HCT116 (cell line): ENCODE data around the gene MFSD6. TPM values are rescaled to one million over a fixed set of nuclear protein-coding genes. Genes with fewer than 3 reads are reported as not detected.

Experiments used
- ATAC-seq: fragments of 200-7000 bp; cut with Tn5 transposase; 2 replicates; pipeline ENCODE4 v1.9.1; 2020; ENCODE audit warnings: mild to moderate bottlenecking, moderate library complexity
- BruUV-seq: library from RNA; stranded (reverse); fragments of 400-500 nt; replicated peaks from 2 replicates; lab custom pipeline; 2021; lab: Mats Ljungman, UMichigan
- CTCF ChIA-PET: fragments of 300-600 bp; sonication (Branson Sonifier 250); formaldehyde crosslinking; loops from one replicate; lab custom pipeline; 2021; ENCODE audit warnings: antibody characterized with exemption; lab: Charles Lee
- POLR2A ChIA-PET: fragments of 300-600, 350-600 bp; sonication (Branson Sonifier 250); formaldehyde crosslinking; loops from one replicate; lab custom pipeline; 2021; ENCODE audit warnings: antibody characterized with exemption; lab: Charles Lee
- RAD21 ChIA-PET, 2 experiments: fragments of 300-600 bp; sonication (Branson Sonifier 250); formaldehyde crosslinking; loops; one replicate each; lab custom pipeline; 2023; ENCODE audit warnings: low total read pairs in 2 of 2; ENCODE audit not compliant: uncharacterized antibody in 2 of 2, unreplicated experiment in 2 of 2, low non-redundant PET in 1 of 2; lab: Charles Lee
- DNase-seq: peaks from one replicate; pipeline ENCODE4 v3.0.0-alpha.2; 2010; ENCODE audit warnings: low read depth, low spot score
- H2AFZ ChIP-seq: fragments of 200-600 bp; shearing (Covaris generic), sonication (generic); 2 replicates; pipeline ENCODE4 v1.6.1; 2017; ENCODE audit warnings: low read depth, mixed run types, mixed read lengths, antibody characterized with exemption, low read length; ENCODE audit not compliant: poor library complexity, severe bottlenecking
- H3K27ac ChIP-seq: 2 replicates; pipeline ENCODE4 v1.5.1; 2012; ENCODE audit warnings: low read depth, low read length
- H3K27me3 ChIP-seq: fragments of 200-600 bp; sonication (generic); 2 replicates; pipeline ENCODE4 v1.6.1; 2016; ENCODE audit warnings: mixed run types, low read length, mixed read lengths; ENCODE audit not compliant: insufficient read depth
- H3K36me3 ChIP-seq, 2 experiments: fragments of 200-500 bp in 1 of 2; fragments of 200-600 bp in 1 of 2; sonication (Bioruptor generic) in 1 of 2; sonication (generic) in 1 of 2; 2 replicates each; pipeline versions ENCODE4 v1.5.1 to v1.6.1; 2014 to 2016; ENCODE audit warnings: low read length in 2 of 2, inconsistent platforms in 1 of 2, mixed read lengths in 1 of 2, mixed run types in 1 of 2; ENCODE audit not compliant: insufficient read depth in 2 of 2, control insufficient read depth in 1 of 2
- H3K4me1 ChIP-seq, 2 experiments: fragments of 200-600 bp in 1 of 2; sonication (generic) in 1 of 2; 2 replicates each; pipeline versions ENCODE4 v1.5.1 to v1.6.1; 2012 to 2017; ENCODE audit warnings: low read length in 2 of 2, inconsistent platforms in 1 of 2, mild to moderate bottlenecking in 1 of 2, mixed read lengths in 1 of 2, mixed run types in 1 of 2, moderate library complexity in 1 of 2; ENCODE audit not compliant: insufficient read depth in 2 of 2, control insufficient read depth in 1 of 2
- H3K4me2 ChIP-seq: fragments of 200-600 bp; sonication (generic); 2 replicates; pipeline ENCODE4 v1.6.1; 2017; ENCODE audit warnings: mixed run types, low read length, mixed read lengths
- H3K4me3 ChIP-seq, 2 experiments: fragments of 200-600 bp in 1 of 2; sonication (generic) in 1 of 2; replicated peaks in 1 of 2; 2 replicates each; pipeline ENCODE4 v1.5.1; 2011 to 2016; ENCODE audit warnings: low read length in 2 of 2, control low read depth in 1 of 2, low read depth in 1 of 2, mild to moderate bottlenecking in 1 of 2, mixed read lengths in 1 of 2, mixed run types in 1 of 2
- H3K79me2 ChIP-seq: fragments of 200-600 bp; sonication (generic); 2 replicates; pipeline ENCODE4 v1.6.1; 2017; ENCODE audit warnings: mild to moderate bottlenecking, mixed run types, low read length, moderate library complexity, mixed read lengths; ENCODE audit not compliant: insufficient read depth
- H3K9ac ChIP-seq: fragments of 200-600 bp; sonication (generic); 2 replicates; pipeline ENCODE4 v1.6.1; 2016; ENCODE audit warnings: low read length, mixed read lengths
- H3K9me2 ChIP-seq: fragments of 200-600 bp; sonication (generic), shearing (Covaris generic); 2 replicates; pipeline ENCODE4 v1.6.1; 2017; ENCODE audit warnings: mixed run types, mild to moderate bottlenecking, moderate library complexity; ENCODE audit not compliant: insufficient read depth
- H3K9me3 ChIP-seq, 2 experiments: fragments of 200-500 bp in 1 of 2; fragments of 200-600 bp in 1 of 2; sonication (Bioruptor generic) in 1 of 2; sonication (generic) in 1 of 2; 2 replicates each; pipeline ENCODE4 v1.6.1; 2014 to 2017; ENCODE audit warnings: low read length in 2 of 2, mixed read lengths in 2 of 2, inconsistent platforms in 1 of 2, low read depth in 1 of 2, mild to moderate bottlenecking in 1 of 2, mixed run types in 1 of 2, moderate library complexity in 1 of 2; ENCODE audit not compliant: control insufficient read depth in 1 of 2, insufficient read depth in 1 of 2
- H4K20me1 ChIP-seq: fragments of 200-600 bp; sonication (generic), shearing (Covaris generic); 2 replicates; pipeline ENCODE4 v1.6.1; 2017; ENCODE audit warnings: mixed run types, mild to moderate bottlenecking, moderate library complexity; ENCODE audit not compliant: insufficient read depth
- CBX3 ChIP-seq: IDR thresholded peaks from 2 replicates; pipeline ENCODE4 v1.6.1; 2012; ENCODE audit warnings: low read depth
- CEBPB ChIP-seq: IDR thresholded peaks from 2 replicates; pipeline ENCODE4 v1.6.1; 2012; ENCODE audit warnings: low read depth
- CTCF ChIP-seq, 3 experiments: fragments of 200-600 bp in 1 of 3; sonication (generic) in 1 of 3; IDR thresholded peaks in 2 of 3; conservative IDR thresholded peaks in 1 of 3; 2 replicates each; pipeline ENCODE4 v1.5.1; 2012 to 2017; ENCODE audit warnings: low read depth in 2 of 3, low read length in 2 of 3, antibody characterized with exemption in 1 of 3, borderline replicate concordance in 1 of 3, control low read depth in 1 of 3, mild to moderate bottlenecking in 1 of 3, mixed read lengths in 1 of 3, mixed run types in 1 of 3, moderate library complexity in 1 of 3; ENCODE audit not compliant: insufficient read depth in 1 of 3
- EZH2 ChIP-seq: fragments of 200-600 bp; sonication (generic); IDR thresholded peaks from 2 replicates; pipeline ENCODE4 v1.6.1; 2017; ENCODE audit warnings: antibody characterized with exemption, mixed run types
- EZH2phosphoT487 ChIP-seq: fragments of 200-600 bp; IDR thresholded peaks from 2 replicates; pipeline ENCODE4 v1.6.1; 2018; ENCODE audit warnings: antibody characterized with exemption, borderline replicate concordance
- FOSL1 ChIP-seq: IDR thresholded peaks from 2 replicates; pipeline ENCODE4 v1.6.1; 2012; ENCODE audit warnings: low read depth
- JUND ChIP-seq: IDR thresholded peaks from 2 replicates; pipeline ENCODE4 v1.6.1; 2012
- POLR2AphosphoS5 ChIP-seq: IDR thresholded peaks from 2 replicates; pipeline ENCODE4 v1.6.1; 2011; ENCODE audit warnings: mild to moderate bottlenecking, low read depth, low read length, moderate library complexity
- REST ChIP-seq: IDR thresholded peaks from 2 replicates; pipeline ENCODE4 v1.6.1; 2012; ENCODE audit warnings: low read depth
- SIN3A ChIP-seq: IDR thresholded peaks from 2 replicates; pipeline ENCODE4 v1.6.1; 2012; ENCODE audit warnings: low read depth
- SRF ChIP-seq: IDR thresholded peaks from 2 replicates; pipeline ENCODE4 v1.6.1; 2012; ENCODE audit warnings: low read depth
- TCF7L2 ChIP-seq: IDR thresholded peaks from 2 replicates; pipeline ENCODE4 v1.7.0; 2011; ENCODE audit warnings: borderline replicate concordance, inconsistent platforms; ENCODE audit not compliant: insufficient read depth, insufficient read length; ENCODE audit errors: extremely low read depth
- YY1 ChIP-seq: IDR thresholded peaks from 2 replicates; pipeline ENCODE4 v1.6.1; 2011; ENCODE audit warnings: low read length, low read depth, moderate library complexity, mild to moderate bottlenecking; ENCODE audit not compliant: insufficient replicate concordance; ENCODE audit errors: extremely low read depth
- ZBTB33 ChIP-seq: IDR thresholded peaks from 2 replicates; pipeline ENCODE4 v1.6.1; 2011; ENCODE audit warnings: mild to moderate bottlenecking, low read length, moderate library complexity; ENCODE audit not compliant: insufficient replicate concordance; ENCODE audit errors: extremely low read depth
- ZFX ChIP-seq: fragments of 450-650 bp; IDR thresholded peaks from 2 replicates; pipeline ENCODE4 v1.6.1; 2017
- ZNF274 ChIP-seq: fragments of 200-500 bp; sonication (Bioruptor generic); IDR thresholded peaks from 2 replicates; pipeline ENCODE4 v1.6.1; 2014; ENCODE audit warnings: mild to moderate bottlenecking, low read depth, low read length, inconsistent platforms
- intact Hi-C: fragments of 100-400 bp; cut with micrococcal nuclease; formaldehyde crosslinking; loops from 2 replicates; pipeline ENCODE4 v1.10.0; 2022
- total RNA-seq: library from RNA; stranded (reverse); gene quantifications from one replicate; pipeline ENCODE4 v1.2.1, GENCODE V29; 2021; ENCODE audit not compliant: unreplicated experiment
- TF ChIP-seq, protein P1 (sequence below): IDR thresholded peaks from 2 replicates; pipeline ENCODE4 v1.6.1; 2012
- TF ChIP-seq, protein P2 (sequence below): IDR thresholded peaks from 2 replicates; pipeline ENCODE4 v1.6.1; 2012

The MFSD6 gene
- total RNA-seq, 1 experiment from 2014 or later: 18.6 TPM

DNA sequence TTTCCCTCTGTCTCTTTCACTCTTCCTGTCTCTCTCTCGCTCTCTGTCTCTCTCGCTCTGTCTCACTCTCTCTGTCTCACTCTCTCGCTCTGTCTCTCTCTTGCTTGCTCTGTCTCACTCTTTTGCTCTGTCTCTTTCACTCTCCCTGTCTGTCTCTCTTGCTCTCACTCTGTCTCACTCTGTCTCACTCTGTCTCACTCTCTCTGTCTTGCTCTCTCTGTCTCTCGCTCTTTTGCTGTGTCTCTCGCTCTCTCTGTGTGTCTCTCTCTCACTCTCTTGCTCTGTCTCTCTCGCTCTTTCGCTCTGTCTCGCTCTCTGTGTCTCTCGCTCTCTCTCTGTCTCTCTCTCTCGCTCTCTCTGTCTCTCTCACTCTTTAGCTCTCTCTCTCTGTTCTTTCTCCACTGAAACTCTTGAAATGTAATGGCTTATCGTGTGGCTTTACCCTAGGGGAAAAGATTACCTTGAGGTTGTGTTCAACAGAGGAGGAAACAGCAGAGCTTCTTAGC lies 41.9 kb upstream of the MFSD6 start:
- no peak overlapping the region for H3K4me3 ChIP-seq
- H3K4me1 ChIP-seq: no peaks in the 10 kb centered on the region
- ChIA-PET CTCF (no interaction called here), RAD21 (no interaction called here), POLR2A (no interaction called here)
- no peaks in the 10 kb centered on the region for H3K9me2 ChIP-seq
- no peaks in the 10 kb centered on the region for H3K79me2 ChIP-seq
- H3K27ac ChIP-seq: no peak overlapping the region
- H3K4me2 ChIP-seq: no peak overlapping the region
- no peaks in the 10 kb centered on the region for H4K20me1 ChIP-seq
- TF ChIP-seq REST (no peak), POLR2AphosphoS5 (no peak), EZH2phosphoT487 (no peak), ZNF274 (no peak), CBX3 (no peak), CEBPB (no peak), CTCF (IDR thresholded peaks at IDR 0.05 in 2 of 3, conservative IDR thresholded peaks at IDR 0.05 in 1 of 3; ENCODE audit: borderline replicate concordance in 1 of 3, insufficient read depth in 1 of 3, low read depth in 2 of 3, low read length in 2 of 3) (no peak), ZBTB33 (no peak), EZH2 (no peak), SRF (no peak), YY1 (no peak), ZFX (no peak), SIN3A (no peak), TCF7L2 (no peak), FOSL1 (no peak), JUND (no peak)
- TF ChIP-seq, protein P1, sequence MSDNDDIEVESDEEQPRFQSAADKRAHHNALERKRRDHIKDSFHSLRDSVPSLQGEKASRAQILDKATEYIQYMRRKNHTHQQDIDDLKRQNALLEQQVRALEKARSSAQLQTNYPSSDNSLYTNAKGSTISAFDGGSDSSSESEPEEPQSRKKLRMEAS: no peak
- TF ChIP-seq, protein P2, sequence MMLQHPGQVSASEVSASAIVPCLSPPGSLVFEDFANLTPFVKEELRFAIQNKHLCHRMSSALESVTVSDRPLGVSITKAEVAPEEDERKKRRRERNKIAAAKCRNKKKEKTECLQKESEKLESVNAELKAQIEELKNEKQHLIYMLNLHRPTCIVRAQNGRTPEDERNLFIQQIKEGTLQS: no peak
- intact Hi-C loops: no loop called here
- no peaks in the 10 kb centered on the region for H3K27me3 ChIP-seq
- H3K9ac ChIP-seq: no peak overlapping the region
- H3K36me3 ChIP-seq: 0 out of 4 replicates have a peak, but pooled peaks cover 0 to 4% of the 10 kb centered on the region in 2 experiments
- H2AFZ ChIP-seq: no peak overlapping the region
- ATAC-seq (no peak), DNase-seq (no peak)
- BruUV-seq: no TSS peak
- no peaks in the 10 kb centered on the region for H3K9me3 ChIP-seq
